Activated naive CD8-positive, alpha-beta T cell treated with anti-CD3 and anti-CD28 coated beads for 36 hours (primary cell): ENCODE measurements around the gene RGS7. TPM values are rescaled to one million over a fixed set of nuclear protein-coding genes. Genes with fewer than 3 reads are reported as not detected.
"Not testable (repeated sequence)": the region's sequence is repeated elsewhere in the genome, so short reads cannot be mapped to it uniquely, and the experiment has no call there.

ENCODE experiments used
- DNase-seq: peaks from one replicate; pipeline ENCODE4 v3.0.0; 2021
- H3K27ac Mint-ChIP-seq: one replicate; pipeline ENCODE4 v1.8.0; 2022; ENCODE audit warnings: mild to moderate bottlenecking, moderate library complexity, mixed read lengths
- H3K27me3 Mint-ChIP-seq: one replicate; pipeline ENCODE4 v1.8.0; 2022; ENCODE audit warnings: mild to moderate bottlenecking, mixed read lengths
- H3K36me3 Mint-ChIP-seq: one replicate; pipeline ENCODE4 v1.8.0; 2021; ENCODE audit warnings: mild to moderate bottlenecking, mixed read lengths
- H3K4me1 Mint-ChIP-seq: one replicate; pipeline ENCODE4 v1.8.0; 2021; ENCODE audit warnings: mixed read lengths
- H3K4me3 Mint-ChIP-seq: one replicate; pipeline ENCODE4 v1.8.0; 2022; ENCODE audit warnings: mild to moderate bottlenecking, moderate library complexity, mixed read lengths
- H3K9me3 Mint-ChIP-seq: one replicate; pipeline ENCODE4 v1.8.0; 2022; ENCODE audit warnings: mixed read lengths
- total RNA-seq, 2 experiments: library from RNA; stranded (reverse); gene quantifications; one replicate each; pipeline ENCODE4 v1.2.3, GENCODE V29; 2021

RGS7 gene
- total RNA-seq, 2 experiments from 2014 or later = not detected

GRCh38 chr1:241309651-241310050 is 47.4 kb downstream of the RGS7 start:
- H3K27me3 Mint-ChIP-seq = no peaks in the 10 kb centered on the region
- H3K4me3 Mint-ChIP-seq = no peak overlapping the region
- no peak for DNase-seq
- no peaks in the 10 kb centered on the region for H3K4me1 Mint-ChIP-seq
- no peaks in the 10 kb centered on the region for H3K36me3 Mint-ChIP-seq
- H3K9me3 Mint-ChIP-seq = peaks cover 3% of the 10 kb centered on the region
- no peak overlapping the region for H3K27ac Mint-ChIP-seq

- Mint-ChIP-seq H3K27ac (no peak overlapping the region), H3K27me3 (no peaks in the 10 kb centered on the region), H3K4me1 (no peaks in the 10 kb centered on the region), H3K4me3 (no peak overlapping the region), H3K36me3 (no peaks in the 10 kb centered on the region), H3K9me3 (peaks cover 9% of the 10 kb centered on the region)
- DNase-seq = no peak
These were observed 48.5 kb downstream of the RGS7 start for GRCh38 chr1:241308471-241308870.

GRCh38 chr1:241308011-241308410 is 49.0 kb downstream of the RGS7 start:
- Mint-ChIP-seq H3K27ac (no peak overlapping the region), H3K4me1 (no peaks in the 10 kb centered on the region), H3K4me3 (no peak overlapping the region), H3K9me3 (peaks cover 13% of the 10 kb centered on the region), H3K27me3 (no peaks in the 10 kb centered on the region), H3K36me3 (no peaks in the 10 kb centered on the region)
- no peak for DNase-seq

- H3K4me1 Mint-ChIP-seq = no peaks in the 10 kb centered on the region
These were observed 50.7 kb downstream of the RGS7 start for GRCh38 chr1:241306125-241306790.

GRCh38 chr1:241302024-241302423 is 55.0 kb downstream of the RGS7 start:
- H3K4me3 Mint-ChIP-seq, H3K27ac Mint-ChIP-seq, H3K27me3 Mint-ChIP-seq, H3K4me1 Mint-ChIP-seq, DNase-seq, H3K36me3 Mint-ChIP-seq: not testable (repeated sequence)
- H3K9me3 Mint-ChIP-seq = peaks cover 13% of the 10 kb centered on the region

More at GRCh38 chr1:241306125-241306790, 50.7 kb downstream of the RGS7 start:
- DNase-seq = no peak
- Mint-ChIP-seq H3K27me3 (no peaks in the 10 kb centered on the region), H3K27ac (no peak overlapping the region), H3K9me3 (peaks cover 13% of the 10 kb centered on the region), H3K36me3 (no peaks in the 10 kb centered on the region), H3K4me3 (no peak overlapping the region)

- Mint-ChIP-seq H3K27me3 (no peaks in the 10 kb centered on the region), H3K4me3 (no peak overlapping the region), H3K9me3 (peaks cover 9% of the 10 kb centered on the region), H3K4me1 (no peaks in the 10 kb centered on the region), H3K27ac (no peak overlapping the region), H3K36me3 (no peaks in the 10 kb centered on the region)
- DNase-seq = no peak
These were observed 57.7 kb downstream of the RGS7 start for GRCh38 chr1:241299347-241299746.

GRCh38 chr1:241292973-241293372 is 64.0 kb downstream of the RGS7 start:
- Mint-ChIP-seq H3K4me3 (no peak overlapping the region), H3K4me1 (no peaks in the 10 kb centered on the region), H3K9me3 (no peaks in the 10 kb centered on the region), H3K27ac (no peak overlapping the region), H3K27me3 (no peaks in the 10 kb centered on the region), H3K36me3 (no peaks in the 10 kb centered on the region)
- no peak for DNase-seq

- not testable (repeated sequence) for H3K27ac Mint-ChIP-seq, H3K4me3 Mint-ChIP-seq, H3K4me1 Mint-ChIP-seq, H3K9me3 Mint-ChIP-seq, H3K36me3 Mint-ChIP-seq, H3K27me3 Mint-ChIP-seq, DNase-seq
These were observed 65.5 kb downstream of the RGS7 start for GRCh38 chr1:241291548-241291947.

- Mint-ChIP-seq H3K27ac (no peak overlapping the region), H3K9me3 (peaks cover 26% of the 10 kb centered on the region), H3K4me3 (no peak overlapping the region), H3K36me3 (no peaks in the 10 kb centered on the region), H3K27me3 (no peaks in the 10 kb centered on the region), H3K4me1 (no peaks in the 10 kb centered on the region)
- DNase-seq = no peak
These were observed 70.5 kb downstream of the RGS7 start for GRCh38 chr1:241286486-241286885.

GRCh38 chr1:241276391-241276790 is 80.6 kb downstream of the RGS7 start:
- no peak for DNase-seq
- peaks cover 2% of the 10 kb centered on the region for H3K36me3 Mint-ChIP-seq
- H3K4me3 Mint-ChIP-seq = no peak overlapping the region
- no peaks in the 10 kb centered on the region for H3K4me1 Mint-ChIP-seq
- no peaks in the 10 kb centered on the region for H3K27me3 Mint-ChIP-seq
- peaks cover 20% of the 10 kb centered on the region for H3K9me3 Mint-ChIP-seq
- H3K27ac Mint-ChIP-seq = no peak overlapping the region

- no peak overlapping the region for H3K27ac Mint-ChIP-seq
These were observed 81.0 kb downstream of the RGS7 start for GRCh38 chr1:241275981-241276380.

GRCh38 chr1:241275226-241275625 is 81.8 kb downstream of the RGS7 start:
- Mint-ChIP-seq H3K27ac (no peak overlapping the region), H3K4me1 (no peaks in the 10 kb centered on the region), H3K4me3 (no peak overlapping the region), H3K36me3 (peaks cover 2% of the 10 kb centered on the region), H3K27me3 (no peaks in the 10 kb centered on the region), H3K9me3 (peaks cover 21% of the 10 kb centered on the region)
- DNase-seq = no peak

More at GRCh38 chr1:241275981-241276380, 81.0 kb downstream of the RGS7 start:
- DNase-seq = no peak
- Mint-ChIP-seq H3K27me3 (no peaks in the 10 kb centered on the region), H3K4me3 (no peak overlapping the region), H3K36me3 (peaks cover 2% of the 10 kb centered on the region), H3K4me1 (no peaks in the 10 kb centered on the region), H3K9me3 (peaks cover 21% of the 10 kb centered on the region)

- Mint-ChIP-seq H3K4me1 (no peaks in the 10 kb centered on the region), H3K27ac (no peak overlapping the region), H3K4me3 (no peak overlapping the region), H3K9me3 (peaks cover 21% of the 10 kb centered on the region), H3K27me3 (no peaks in the 10 kb centered on the region), H3K36me3 (peaks cover 2% of the 10 kb centered on the region)
- DNase-seq = no peak
These were observed 82.3 kb downstream of the RGS7 start for GRCh38 chr1:241274693-241275092.

GRCh38 chr1:241272828-241273227 is 84.2 kb downstream of the RGS7 start:
- peaks cover 21% of the 10 kb centered on the region for H3K9me3 Mint-ChIP-seq
- no peak overlapping the region for H3K27ac Mint-ChIP-seq
- H3K4me3 Mint-ChIP-seq = no peak overlapping the region
- DNase-seq = no peak
- H3K4me1 Mint-ChIP-seq = no peaks in the 10 kb centered on the region
- H3K27me3 Mint-ChIP-seq = no peaks in the 10 kb centered on the region
- H3K36me3 Mint-ChIP-seq = peaks cover 2% of the 10 kb centered on the region

GRCh38 chr1:241271427-241271826 is 85.6 kb downstream of the RGS7 start:
- peaks cover 2% of the 10 kb centered on the region for H3K36me3 Mint-ChIP-seq
- H3K9me3 Mint-ChIP-seq = peaks cover 21% of the 10 kb centered on the region
- H3K27ac Mint-ChIP-seq = no peak overlapping the region
- no peaks in the 10 kb centered on the region for H3K27me3 Mint-ChIP-seq
- no peaks in the 10 kb centered on the region for H3K4me1 Mint-ChIP-seq
- no peak for DNase-seq
- H3K4me3 Mint-ChIP-seq = no peak overlapping the region

GRCh38 chr1:241270016-241270415 is 87.0 kb downstream of the RGS7 start:
- Mint-ChIP-seq H3K27ac (no peak overlapping the region), H3K36me3 (peaks cover 2% of the 10 kb centered on the region), H3K4me1 (no peaks in the 10 kb centered on the region), H3K9me3 (peaks cover 23% of the 10 kb centered on the region), H3K4me3 (no peak overlapping the region), H3K27me3 (no peaks in the 10 kb centered on the region)
- no peak for DNase-seq
